Smooth muscle cell of the pulmonary artery (primary cell): ENCODE results near the gene ZNF222. TPM values are rescaled to one million over a fixed set of nuclear protein-coding genes. Genes with fewer than 3 reads are reported as not detected.

Experiments
- total RNA-seq: library from RNA; depleted of rRNA; stranded (reverse); fragments of >200 nt; gene quantifications from 2 replicates; pipeline ENCODE4 v1.2.3, GENCODE V29; 2014

Gene ZNF222
- 4.2 TPM in 2 replicates for total RNA-seq

GRCh38 chr19:44025217-44025936, at the start of gene ZNF222:
ZNF222 (plus strand) TSS chr19:44025379; CDS start chr19:44025437, 58 bp downstream.

GRCh38 chr19:43983912-43984686, 41.1 kb upstream of the ZNF222 start, which contains the start of gene ZNF155:
ZNF155 (plus strand) TSS chr19:43984188; CDS start chr19:43988544, 4,356 bp downstream.

GRCh38 chr19:44002566-44003460, 22.4 kb upstream of the ZNF222 start, which contains the start of gene ZNF230:
ZNF230 (plus strand) TSS chr19:44002957; CDS start chr19:44007079, 4,122 bp downstream.

GRCh38 chr19:44051650-44052402, 26.6 kb downstream of the ZNF222 start, which contains the start of gene ZNF223:
ZNF223 (plus strand) TSS chr19:44052036; CDS start chr19:44055177, 3,141 bp downstream.

GRCh38 chr19:44071824-44072542, 46.8 kb downstream of the ZNF222 start, which contains the start of gene ZNF284:
ZNF284 (plus strand) TSS chr19:44072159; CDS start chr19:44076390, 4,231 bp downstream.

Other genes starting within 250 kb of the ZNF222 start
- 3.3 and 11.3 TPM in 2 replicates for gene KCNN4, start 244.4 kb upstream of the ZNF222 start, total RNA-seq
- gene LYPD5, start 222.9 kb upstream of the ZNF222 start, total RNA-seq = 1.4 and 2.1 TPM in 2 replicates
- gene ZNF283, start 198.1 kb upstream of the ZNF222 start, total RNA-seq = 15.9 and 16.0 TPM in 2 replicates
- gene ZNF404, start 141.4 kb upstream of the ZNF222 start, total RNA-seq = 4.3 and 4.9 TPM in 2 replicates
- gene ZNF45, start 90.1 kb upstream of the ZNF222 start, total RNA-seq = 14.9 and 22.0 TPM in 2 replicates
- 10.0 and 13.0 TPM in 2 replicates for gene ZNF221, start 74.2 kb upstream of the ZNF222 start, total RNA-seq
- 7.5 and 8.5 TPM in 2 replicates for gene ZNF155, start 41.2 kb upstream of the ZNF222 start, total RNA-seq
- gene ZNF230, start 22.4 kb upstream of the ZNF222 start, total RNA-seq = 2.9 and 3.5 TPM in 2 replicates
- gene ZNF223, start 26.7 kb downstream of the ZNF222 start, total RNA-seq = 4.9 and 5.1 TPM in 2 replicates
- gene ZNF284, start 46.8 kb downstream of the ZNF222 start, total RNA-seq = 2.7 and 4.1 TPM in 2 replicates
- gene ZNF224, start 69.0 kb downstream of the ZNF222 start, total RNA-seq = 24.0 and 28.7 TPM in 2 replicates
- 5.6 and 7.4 TPM in 2 replicates for gene ZNF225, start 88.0 kb downstream of the ZNF222 start, total RNA-seq
- gene ZNF234, start 116.2 kb downstream of the ZNF222 start, total RNA-seq = 14.2 and 14.3 TPM in 2 replicates
- gene ZNF226, start 139.7 kb downstream of the ZNF222 start, total RNA-seq = 12.7 and 21.4 TPM in 2 replicates
- 18.6 and 19.0 TPM in 2 replicates for gene ZNF227, start 187.2 kb downstream of the ZNF222 start, total RNA-seq
- gene ZNF233, start 234.5 kb downstream of the ZNF222 start, total RNA-seq = 1.4 and 1.5 TPM in 2 replicates